Hematopoietic multipotent progenitor cell treated with erythropoietin and hydrocortisone succinate and interleukin-3 and kit ligand, for 4 days (in vitro differentiated cells): Measurements from ENCODE around the gene CDK5.

Experiments used
- DNase-seq: peaks from one replicate; pipeline ENCODE4 v3.0.0-alpha.2; 2015

The CDK5 gene

GRCh38 chr7:151071032-151071866 lies 13.6 kb upstream of the CDK5 start:
- no peak for DNase-seq

- no peak for DNase-seq
Observed at GRCh38 chr7:151070574-151070960, 12.9 kb upstream of the CDK5 start.

- DNase-seq = no peak
Observed at GRCh38 chr7:151069841-151070573, 12.3 kb upstream of the CDK5 start.

GRCh38 chr7:151068069-151068773 lies 10.5 kb upstream of the CDK5 start:
- no peak for DNase-seq

GRCh38 chr7:151066273-151066974 lies 8.7 kb upstream of the CDK5 start:
- DNase-seq = no peak

GRCh38 chr7:151065516-151065915 lies 7.8 kb upstream of the CDK5 start:
- no peak for DNase-seq

GRCh38 chr7:151064993-151065392 lies 7.3 kb upstream of the CDK5 start:
- no peak for DNase-seq

- DNase-seq = no peak
Observed at GRCh38 chr7:151064454-151064853, 6.8 kb upstream of the CDK5 start.

GRCh38 chr7:151063212-151063561 lies 5.5 kb upstream of the CDK5 start:
- no peak for DNase-seq

GRCh38 chr7:151062399-151063211 lies 4.9 kb upstream of the CDK5 start:
- peak; percentile 38 for DNase-seq

GRCh38 chr7:151062111-151062398 lies 4.4 kb upstream of the CDK5 start:
- no peak for DNase-seq

GRCh38 chr7:151061213-151062110 lies 3.8 kb upstream of the CDK5 start:
- DNase-seq = no peak

GRCh38 chr7:151060416-151061212 lies 2.9 kb upstream of the CDK5 start:
- DNase-seq = peak; percentile 61

GRCh38 chr7:151060113-151060415 lies 2.4 kb upstream of the CDK5 start:
- no peak for DNase-seq

GRCh38 chr7:151059367-151060112 lies 1.8 kb upstream of the CDK5 start, which contains the start of gene SLC4A2:
Gene SLC4A2 (plus strand): TSS chr7:151059589. CDS start chr7:151061988, 2,399 bp downstream.
- DNase-seq = peak; percentile 81

GRCh38 chr7:151058781-151059366 lies 1.2 kb upstream of the CDK5 start:
- peak; percentile 39 for DNase-seq

GRCh38 chr7:151057989-151058780 lies 488 bp upstream of the CDK5 start:
- DNase-seq = peak; percentile 100
